ENCODE measurements around the gene TMEM94. TPM values are rescaled to one million over a fixed set of nuclear protein-coding genes. Genes with fewer than 3 reads are reported as not detected.

Gene TMEM94
- total and polyA plus RNA-seq, 2 of the 8 experiments (the other 6 are each of a cell fraction or from before 2014, with no cell fraction given), result 54.8 to 69.9 TPM

DNA sequence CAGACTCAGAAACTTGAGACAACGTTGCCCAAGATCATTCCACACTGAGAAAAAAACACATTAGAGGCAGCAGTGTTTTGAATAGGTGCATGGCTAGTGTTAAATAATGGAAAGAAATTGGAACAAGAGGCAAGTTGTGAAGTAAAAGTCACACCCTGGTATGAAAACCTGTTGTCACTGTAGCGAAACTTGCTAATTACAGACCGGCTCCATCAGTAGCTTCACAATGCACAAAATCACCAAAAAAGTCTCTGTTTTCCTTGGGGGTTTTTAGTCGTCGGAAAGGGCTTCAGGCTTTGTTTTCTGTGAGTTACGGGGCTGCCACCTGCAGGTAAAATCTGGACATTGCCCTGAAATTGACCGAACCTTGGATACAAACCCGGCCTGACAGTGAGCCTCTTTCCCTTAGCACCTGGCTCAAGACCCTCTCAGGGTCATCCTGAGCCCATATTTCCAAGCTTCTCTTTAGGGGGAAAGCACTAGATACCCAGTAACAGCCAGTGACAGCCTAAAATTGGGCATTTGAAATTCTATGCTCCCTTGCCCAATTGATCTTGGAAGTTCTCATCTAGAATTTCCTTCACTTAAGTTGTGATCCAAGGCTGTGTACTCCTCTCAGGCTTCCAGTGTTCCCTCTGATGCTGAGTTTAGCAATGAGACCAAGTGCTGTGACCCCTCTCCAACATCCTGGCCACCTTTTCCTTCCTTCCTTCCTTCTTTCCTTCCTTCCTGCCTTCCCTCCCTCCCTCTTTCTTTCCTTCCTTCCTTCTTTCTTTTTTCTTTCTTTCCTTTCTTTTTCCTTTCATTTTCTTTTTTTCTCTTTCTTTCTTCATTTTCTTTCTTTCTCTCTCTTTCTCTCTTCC is 43.7 kb upstream of the TMEM94 start:
- no peak overlapping the region for H2BK15ac ChIP-seq (ENCODE audit: low read length)
- FAIRE-seq, result peak; percentile 32
- peak overlapping the region in 1 of 2 experiments; percentile 43; a peak in 1 of 4 replicates for H3K4me2 ChIP-seq (ENCODE audit: insufficient read depth in 1 of 2, low read depth in 2 of 2, low read length in 2 of 2)
- TF ChIP-seq SIRT6 (IDR thresholded peaks at IDR 0.05; ENCODE audit: low read length) (no peak), POU5F1 (IDR thresholded peaks at IDR 0.05; ENCODE audit: low read depth, low read length) (no peak), GABPA (IDR thresholded peaks at IDR 0.05; ENCODE audit: borderline replicate concordance, insufficient read depth, low read length) (0 out of 2 replicates have a peak, but pooled peaks have one; percentile 25), RNF2 (IDR thresholded peaks at IDR 0.05; ENCODE audit: borderline replicate concordance, low read depth, low read length, missing control alignments, poor library complexity, severe bottlenecking) (no peak), JUND (IDR thresholded peaks at IDR 0.05; ENCODE audit: low read length) (0 out of 2 replicates have a peak, but pooled peaks have one; percentile 50), ATF3 (IDR thresholded peaks at IDR 0.05; ENCODE audit: insufficient read depth, low read depth, low read length) (no peak), EZH2 (IDR thresholded peaks at IDR 0.05; ENCODE audit: low read depth, low read length, severe bottlenecking) (no peak), HDAC6 (IDR thresholded peaks at IDR 0.05; ENCODE audit: low read depth, low read length) (no peak), E2F6 (IDR thresholded peaks at IDR 0.05) (no peak)

More for the DNA sequence above, 43.7 kb upstream of the TMEM94 start:
- Histone ChIP-seq H3K4ac (replicated peaks; ENCODE audit: insufficient read length, low read depth, low read length) (no peak overlapping the region), H4K20me1 (replicated peaks in 1 of 2; ENCODE audit: control insufficient read depth in 1 of 2, insufficient read depth in 2 of 2, low read length in 2 of 2) (no peaks in the 10 kb centered on the region), H2BK12ac (ENCODE audit: low read depth, low read length) (no peak overlapping the region), H3K9me3 (ENCODE audit: insufficient read depth in 2 of 2, low read depth in 1 of 2, low read length in 1 of 2) (no peaks in the 10 kb centered on the region), H3K79me2 (ENCODE audit: control insufficient read depth in 1 of 2, insufficient read depth in 2 of 2, low read length in 2 of 2) (no peaks in the 10 kb centered on the region), H4K91ac (replicated peaks; ENCODE audit: insufficient read length, low read length) (no peak overlapping the region), H3K23me2 (ENCODE audit: low read depth, low read length) (no peaks in the 10 kb centered on the region), H2BK120ac (replicated peaks; ENCODE audit: low read depth, low read length) (no peak overlapping the region), H2AK5ac (ENCODE audit: low read depth, low read length) (no peak overlapping the region), H4K8ac (ENCODE audit: extremely low read depth, insufficient read depth, low read length) (no peak overlapping the region), H3K9ac (replicated peaks in 1 of 4; ENCODE audit: extremely low read depth in 1 of 4, low read depth in 3 of 4, low read length in 3 of 4) (no peak overlapping the region), H2AFZ (ENCODE audit: low read length) (peak overlapping the region; percentile 96), H3K4me1 (replicated peaks in 1 of 4; ENCODE audit: control insufficient read depth in 3 of 4, insufficient read depth in 4 of 4, low read length in 3 of 4) (no peaks in the 10 kb centered on the region), H2BK20ac (ENCODE audit: low read length) (no peak overlapping the region), H3K18ac (ENCODE audit: extremely low read depth, low read length) (no peak overlapping the region), H3K36me3 (ENCODE audit: control insufficient read depth in 2 of 4, insufficient read depth in 4 of 4, low read length in 3 of 4) (no peaks in the 10 kb centered on the region), H3K23ac (ENCODE audit: insufficient read length) (no peak overlapping the region), H3K4me3 (ENCODE audit: extremely low read depth in 1 of 4, insufficient read depth in 2 of 4, low read depth in 3 of 4, low read length in 4 of 4) (no peak overlapping the region), H3K27me3 (replicated peaks in 1 of 4; ENCODE audit: control insufficient read depth in 3 of 4, extremely low read depth in 1 of 4, insufficient read depth in 3 of 4, low read length in 3 of 4) (no peaks in the 10 kb centered on the region), H3K14ac (ENCODE audit: insufficient read length) (no peak overlapping the region), H4K5ac (ENCODE audit: insufficient read length, low read depth, low read length) (no peak overlapping the region), H3K56ac (replicated peaks; ENCODE audit: insufficient read length, low read depth, low read length) (no peak overlapping the region), H3K27ac (ENCODE audit: low read depth, low read length) (no peak overlapping the region), H3K79me1 (ENCODE audit: low read depth, low read length) (no peaks in the 10 kb centered on the region), H2BK5ac (ENCODE audit: low read depth, low read length) (no peak overlapping the region)
- CTCF ChIA-PET (ENCODE audit: partially characterized antibody), result interaction anchor here (0.5 to 3.5 kb wide), 45 partner anchors 9 to 452 kb away, joined by 3 to 36 read pairs (median 4); partner anchors contain the start of genes MIF4GD and SLC25A19
- DNase-seq (ENCODE audit: low read depth in 1 of 2, low spot score in 2 of 2), result peak in 1 of 2 experiments; percentile 86
- WGBS, 2 experiments (ENCODE audit: extremely low coverage in 1 of 2, insufficient coverage in 1 of 2, insufficient read length in 1 of 2, insufficient replicate concordance in 2 of 2, low coverage in 1 of 2, low lambda C conversion rate in 2 of 2, missing lambda C conversion rate in 1 of 2), result 24% methylated on average over 8 of the region's 8 CpGs; no CpG with 5 or more reads in 1 of the 2 experiments
- POLR2A ChIA-PET (ENCODE audit: partially characterized antibody), result interaction anchor here (0.9 to 2.6 kb wide), 7 partner anchors 18 to 270 kb away, joined by 3 to 10 read pairs (median 3); partner anchors contain the start of genes GGA3 and MRPS7

Data from H1 (cell line).